ENCODE measurements around the gene KCNQ2.

DNA sequence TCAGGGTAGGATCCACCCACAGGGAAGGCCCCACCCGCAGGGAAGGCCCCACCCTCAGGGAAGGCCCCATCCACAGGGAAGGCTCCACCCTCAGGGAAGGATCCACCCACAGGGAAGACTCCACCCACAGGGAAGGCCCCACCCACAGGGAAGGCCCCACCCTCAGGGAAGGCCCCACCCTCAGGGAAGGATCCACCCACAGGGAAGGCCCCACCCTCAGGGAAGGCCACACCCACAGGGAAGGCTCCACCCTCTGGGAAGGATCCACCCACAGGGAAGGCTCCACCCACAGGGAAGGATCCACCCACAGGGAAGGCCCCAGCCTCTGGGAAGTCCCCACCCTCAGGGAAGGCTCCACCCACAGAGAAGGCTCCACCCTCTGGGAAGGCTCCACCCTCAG is 40.5 kb downstream of the KCNQ2 start:
- no peak for TF ChIP-seq POLR2A (IDR thresholded peaks at IDR 0.05)
- TF ChIP-seq POLR2AphosphoS5 (IDR thresholded peaks at IDR 0.05) = no peak
